Hematopoietic multipotent progenitor cell treated with erythropoietin and hydrocortisone succinate and interleukin-3 and kit ligand, for 4 days (in vitro differentiated cells): ENCODE data around the gene CNTNAP2.

Source experiments
- DNase-seq: peaks from one replicate; pipeline ENCODE4 v3.0.0-alpha.2; 2015

The CNTNAP2 gene

DNA sequence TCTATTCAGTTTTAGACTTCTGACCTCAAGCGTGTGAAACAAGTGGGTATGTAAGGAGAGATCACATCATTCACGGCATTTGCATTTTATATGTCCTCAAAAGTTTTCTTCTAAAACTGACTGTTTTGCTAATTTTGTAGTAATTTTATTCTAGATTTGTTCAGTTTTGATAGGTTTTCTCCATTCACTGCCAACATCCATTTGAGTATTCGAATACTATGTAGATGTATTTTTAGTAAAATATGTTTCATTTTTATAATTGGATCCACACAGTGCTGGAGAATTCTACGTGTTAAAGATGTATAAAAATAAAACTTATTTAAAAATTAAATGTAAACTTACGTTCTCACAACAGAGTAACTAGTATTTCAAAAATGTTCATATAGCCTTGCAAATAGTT lies 503.0 kb downstream of the CNTNAP2 start:
- DNase-seq = no peak

GRCh38 chr7:146626912-146627311 lies 510.3 kb downstream of the CNTNAP2 start:
- no peak for DNase-seq

- DNase-seq = no peak
Observed at GRCh38 chr7:146635205-146636032, 518.8 kb downstream of the CNTNAP2 start.

GRCh38 chr7:146636033-146636356 lies 519.4 kb downstream of the CNTNAP2 start:
- DNase-seq = no peak

- DNase-seq = no peak
Observed at GRCh38 chr7:146636581-146636980, 520.0 kb downstream of the CNTNAP2 start.

DNA sequence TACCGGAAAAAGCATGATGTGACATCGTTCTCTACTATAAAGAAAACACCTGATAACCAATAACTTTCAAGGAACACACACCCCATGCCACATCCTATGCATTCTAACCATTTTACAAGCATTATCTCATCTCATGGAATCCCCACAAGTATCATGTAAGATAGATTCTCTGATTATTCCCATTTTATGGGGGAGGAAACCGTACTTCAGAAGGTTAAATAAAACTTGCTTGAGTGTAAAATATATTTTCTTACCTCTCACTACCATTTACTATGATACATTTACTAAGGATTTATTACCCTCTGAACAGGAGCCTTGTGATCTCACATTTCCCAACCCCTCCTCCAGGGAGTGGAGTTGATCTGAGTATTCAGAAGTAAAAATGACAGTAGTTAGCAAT lies 522.7 kb downstream of the CNTNAP2 start:
- no peak for DNase-seq

- DNase-seq = no peak
Observed at GRCh38 chr7:146641491-146641890, 524.9 kb downstream of the CNTNAP2 start.

GRCh38 chr7:146645383-146645976 lies 528.9 kb downstream of the CNTNAP2 start:
- peak; percentile 50 for DNase-seq

DNA sequence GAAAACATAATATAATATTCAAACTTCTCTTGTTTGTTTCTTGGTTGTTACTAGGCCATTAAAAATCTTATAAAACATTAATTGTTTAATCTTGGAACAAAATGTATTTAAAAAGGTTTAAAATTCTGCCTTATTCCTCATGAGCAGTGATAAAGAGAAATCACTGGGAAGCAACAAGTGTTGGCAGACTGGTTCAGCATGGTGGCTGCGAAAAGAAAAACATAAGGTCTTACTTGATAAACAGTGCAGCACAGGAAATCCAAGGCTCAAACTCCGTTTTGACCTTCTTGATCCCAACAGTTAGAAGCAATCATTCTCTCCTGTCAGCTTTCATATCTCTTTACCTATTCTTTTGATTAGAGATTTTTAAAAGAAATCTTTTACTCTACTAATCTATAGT lies 530.8 kb downstream of the CNTNAP2 start:
- peak; percentile 51 for DNase-seq

- DNase-seq = peak; percentile 68
Observed at GRCh38 chr7:146652176-146652575, 535.6 kb downstream of the CNTNAP2 start.

GRCh38 chr7:146654048-146654447 lies 537.4 kb downstream of the CNTNAP2 start:
- no peak for DNase-seq

- DNase-seq = peak; percentile 97
Observed at GRCh38 chr7:146655928-146656797, 539.6 kb downstream of the CNTNAP2 start.

GRCh38 chr7:146656988-146657387 lies 540.4 kb downstream of the CNTNAP2 start:
- DNase-seq = peak; percentile 44

DNA sequence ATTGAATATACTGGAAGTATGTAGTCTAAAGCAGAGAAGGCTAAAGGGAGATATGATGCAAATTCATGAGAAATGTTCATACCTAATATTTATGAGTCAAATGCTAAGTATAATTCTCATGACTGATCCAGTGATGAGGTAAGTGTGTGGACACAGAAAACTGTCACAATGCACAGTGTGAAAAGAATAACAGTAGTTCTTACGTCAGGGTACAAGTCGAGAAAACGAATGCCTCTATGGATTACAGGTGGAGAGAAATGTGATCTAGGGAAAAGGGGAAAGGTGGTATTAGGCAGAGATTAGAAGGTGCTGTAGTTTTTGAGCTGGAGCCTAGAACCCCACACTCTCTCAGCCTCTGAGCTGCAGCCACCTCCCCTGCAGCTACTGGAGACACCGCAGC lies 542.0 kb downstream of the CNTNAP2 start:
- DNase-seq = no peak

DNA sequence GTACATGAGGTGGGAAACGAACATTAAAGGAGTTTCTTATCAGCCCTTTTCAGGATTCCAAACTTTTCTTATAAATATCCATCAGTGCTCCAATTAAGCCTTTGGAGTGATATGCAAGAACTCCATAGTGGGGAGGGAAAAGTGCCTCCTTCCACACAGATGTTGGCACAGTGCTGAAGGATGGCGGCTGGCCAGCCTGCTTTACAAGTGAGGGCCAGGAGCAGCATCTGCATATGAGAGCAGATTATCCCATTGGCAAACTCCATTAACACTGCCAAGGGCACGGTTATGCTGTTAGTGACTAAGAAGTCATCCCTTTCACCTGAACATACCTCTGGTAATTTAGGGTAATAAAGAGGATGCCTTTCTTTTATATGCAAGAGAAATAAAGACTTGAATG lies 543.1 kb downstream of the CNTNAP2 start:
- no peak for DNase-seq

- DNase-seq = peak; percentile 35
Observed at GRCh38 chr7:146660839-146661238, 544.2 kb downstream of the CNTNAP2 start.

GRCh38 chr7:146661435-146661834 lies 544.8 kb downstream of the CNTNAP2 start:
- DNase-seq = peak; percentile 66

GRCh38 chr7:146661929-146662328 lies 545.3 kb downstream of the CNTNAP2 start:
- no peak for DNase-seq

GRCh38 chr7:146665023-146665422 lies 548.4 kb downstream of the CNTNAP2 start:
- no peak for DNase-seq

DNA sequence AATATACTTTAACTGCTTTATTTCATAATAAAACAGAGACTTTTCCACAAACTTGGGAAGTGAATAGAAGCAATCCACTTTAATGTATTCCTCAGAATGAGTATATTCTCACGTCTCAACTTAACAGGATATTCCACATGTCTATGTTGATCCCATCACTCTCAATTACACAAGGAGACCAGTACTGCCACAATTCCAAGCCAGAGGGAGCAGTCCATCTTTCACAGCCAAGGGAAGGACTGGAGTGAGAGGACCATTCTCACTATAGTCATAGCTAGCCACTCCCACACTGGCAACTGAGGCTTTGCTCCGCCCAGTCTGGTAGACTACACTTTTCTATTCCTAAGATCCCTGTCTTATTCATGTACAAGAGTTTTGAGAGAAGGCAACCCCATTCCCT lies 553.9 kb downstream of the CNTNAP2 start:
- no peak for DNase-seq

DNA sequence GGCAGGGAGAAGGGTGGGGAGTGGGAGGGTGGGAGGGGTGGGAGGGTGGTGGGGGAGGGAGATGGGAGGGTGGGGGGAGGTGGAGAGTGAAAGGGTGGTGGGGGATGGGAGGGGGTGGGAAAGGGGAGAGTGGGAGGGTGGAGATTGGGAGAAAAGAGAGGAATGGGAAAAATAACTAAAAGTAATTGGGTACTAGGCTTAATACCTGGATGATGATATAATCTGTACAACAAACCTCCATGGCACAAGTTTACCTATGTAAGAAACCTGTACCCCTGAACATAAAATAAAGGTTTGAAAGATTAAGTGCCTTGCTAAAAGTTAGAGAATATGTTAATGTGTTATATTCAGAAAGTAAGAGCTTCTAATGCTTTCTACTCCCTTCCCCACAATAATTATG lies 564.9 kb downstream of the CNTNAP2 start:
- no peak for DNase-seq

DNA sequence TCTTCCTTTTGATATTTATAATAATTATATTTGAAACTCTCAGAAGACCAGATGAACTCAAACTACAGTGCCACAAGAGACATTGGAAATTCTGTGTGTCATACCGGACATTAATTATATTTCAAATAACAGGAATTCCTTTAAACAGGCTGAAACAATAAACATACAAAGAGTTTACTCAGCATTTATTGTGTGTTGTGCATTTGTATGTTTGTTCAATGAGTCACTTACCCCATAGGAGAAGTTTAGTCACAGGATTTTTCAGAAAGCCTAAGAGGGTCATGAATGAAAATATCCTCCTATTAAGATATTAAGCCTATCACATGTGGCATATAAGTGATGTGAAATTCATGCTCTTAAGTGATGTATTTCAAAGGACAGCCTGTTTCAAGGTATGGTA lies 566.8 kb downstream of the CNTNAP2 start:
- no peak for DNase-seq

- no peak for DNase-seq
Observed at GRCh38 chr7:146690987-146691386, 574.4 kb downstream of the CNTNAP2 start.
